Fibroblast of the aortic adventitia (primary cell): ENCODE results near the gene INSR. TPM values are rescaled to one million over a fixed set of nuclear protein-coding genes. Genes with fewer than 3 reads are reported as not detected.

ENCODE experiments used
- DNase-seq: peaks from one replicate; pipeline ENCODE4 v3.0.0-alpha.2; 2010; ENCODE audit warnings: low read depth
- H3K4me3 ChIP-seq: 2 replicates; pipeline ENCODE4 v1.5.1; 2011; ENCODE audit warnings: low read depth, mild to moderate bottlenecking, control low read depth, low read length, moderate library complexity
- CTCF ChIP-seq: IDR thresholded peaks from 2 replicates; pipeline ENCODE4 v1.5.1; 2011; ENCODE audit warnings: mild to moderate bottlenecking, low read length, control low read depth, inconsistent platforms; ENCODE audit not compliant: insufficient read depth
- total RNA-seq: library from RNA; depleted of rRNA; stranded (reverse); fragments of >200 nt; gene quantifications from 2 replicates; pipeline ENCODE4 v1.2.3, GENCODE V29; 2012; ENCODE audit warnings: low replicate concordance

Gene INSR
- total RNA-seq, 1 donor = 13.2 TPM

- H3K4me3 ChIP-seq = no peak overlapping the region
- no peak for TF ChIP-seq CTCF
- no peak for DNase-seq
These were observed 35.3 kb downstream of the INSR start for GRCh38 chr19:7258840-7259395.

GRCh38 chr19:7258041-7258839, 36.0 kb downstream of the INSR start:
- no peak for TF ChIP-seq CTCF
- DNase-seq = no peak
- H3K4me3 ChIP-seq = no peak overlapping the region

- TF ChIP-seq CTCF = no peak
- peak; percentile 92 for DNase-seq
- H3K4me3 ChIP-seq = no peak overlapping the region
These were observed 36.8 kb downstream of the INSR start for GRCh38 chr19:7257148-7258040.

- no peak for TF ChIP-seq CTCF
- H3K4me3 ChIP-seq = no peak overlapping the region
- DNase-seq = no peak
These were observed 38.6 kb downstream of the INSR start for GRCh38 chr19:7255631-7256030.

GRCh38 chr19:7255119-7255518, 39.1 kb downstream of the INSR start:
- TF ChIP-seq CTCF = no peak
- DNase-seq = no peak
- no peak overlapping the region for H3K4me3 ChIP-seq

GRCh38 chr19:7254590-7254989, 39.6 kb downstream of the INSR start:
- no peak overlapping the region for H3K4me3 ChIP-seq
- DNase-seq = no peak
- no peak for TF ChIP-seq CTCF
